HCT116 (cell line): ENCODE measurements around the gene PCLO. TPM values are rescaled to one million over a fixed set of nuclear protein-coding genes. Genes with fewer than 3 reads are reported as not detected.

Experiments
- ATAC-seq: fragments of 200-7000 bp; cut with Tn5 transposase; 2 replicates; pipeline ENCODE4 v1.9.1; 2020; ENCODE audit warnings: mild to moderate bottlenecking, moderate library complexity
- BruUV-seq: library from RNA; stranded (reverse); fragments of 400-500 nt; replicated peaks from 2 replicates; lab custom pipeline; 2021; lab: Mats Ljungman, UMichigan
- CTCF ChIA-PET: fragments of 300-600 bp; sonication (Branson Sonifier 250); formaldehyde crosslinking; loops from one replicate; lab custom pipeline; 2021; ENCODE audit warnings: antibody characterized with exemption; lab: Charles Lee
- POLR2A ChIA-PET: fragments of 300-600, 350-600 bp; sonication (Branson Sonifier 250); formaldehyde crosslinking; loops from one replicate; lab custom pipeline; 2021; ENCODE audit warnings: antibody characterized with exemption; lab: Charles Lee
- RAD21 ChIA-PET, 2 experiments: fragments of 300-600 bp; sonication (Branson Sonifier 250); formaldehyde crosslinking; loops; one replicate each; lab custom pipeline; 2023; ENCODE audit warnings: low total read pairs in 2 of 2; ENCODE audit not compliant: uncharacterized antibody in 2 of 2, unreplicated experiment in 2 of 2, low non-redundant PET in 1 of 2; lab: Charles Lee
- DNase-seq: peaks from one replicate; pipeline ENCODE4 v3.0.0-alpha.2; 2010; ENCODE audit warnings: low read depth, low spot score
- H2AFZ ChIP-seq: fragments of 200-600 bp; shearing (Covaris generic), sonication (generic); 2 replicates; pipeline ENCODE4 v1.6.1; 2017; ENCODE audit warnings: low read depth, mixed run types, mixed read lengths, antibody characterized with exemption, low read length; ENCODE audit not compliant: poor library complexity, severe bottlenecking
- H3K27ac ChIP-seq: 2 replicates; pipeline ENCODE4 v1.5.1; 2012; ENCODE audit warnings: low read depth, low read length
- H3K27me3 ChIP-seq: fragments of 200-600 bp; sonication (generic); 2 replicates; pipeline ENCODE4 v1.6.1; 2016; ENCODE audit warnings: mixed run types, low read length, mixed read lengths; ENCODE audit not compliant: insufficient read depth
- H3K36me3 ChIP-seq, 2 experiments: fragments of 200-500 bp in 1 of 2; fragments of 200-600 bp in 1 of 2; sonication (Bioruptor generic) in 1 of 2; sonication (generic) in 1 of 2; 2 replicates each; pipeline versions ENCODE4 v1.5.1 to v1.6.1; 2014 to 2016; ENCODE audit warnings: low read length in 2 of 2, inconsistent platforms in 1 of 2, mixed read lengths in 1 of 2, mixed run types in 1 of 2; ENCODE audit not compliant: insufficient read depth in 2 of 2, control insufficient read depth in 1 of 2
- H3K4me1 ChIP-seq, 2 experiments: fragments of 200-600 bp in 1 of 2; sonication (generic) in 1 of 2; 2 replicates each; pipeline versions ENCODE4 v1.5.1 to v1.6.1; 2012 to 2017; ENCODE audit warnings: low read length in 2 of 2, inconsistent platforms in 1 of 2, mild to moderate bottlenecking in 1 of 2, mixed read lengths in 1 of 2, mixed run types in 1 of 2, moderate library complexity in 1 of 2; ENCODE audit not compliant: insufficient read depth in 2 of 2, control insufficient read depth in 1 of 2
- H3K4me2 ChIP-seq: fragments of 200-600 bp; sonication (generic); 2 replicates; pipeline ENCODE4 v1.6.1; 2017; ENCODE audit warnings: mixed run types, low read length, mixed read lengths
- H3K4me3 ChIP-seq, 2 experiments: fragments of 200-600 bp in 1 of 2; sonication (generic) in 1 of 2; replicated peaks in 1 of 2; 2 replicates each; pipeline ENCODE4 v1.5.1; 2011 to 2016; ENCODE audit warnings: low read length in 2 of 2, control low read depth in 1 of 2, low read depth in 1 of 2, mild to moderate bottlenecking in 1 of 2, mixed read lengths in 1 of 2, mixed run types in 1 of 2
- H3K79me2 ChIP-seq: fragments of 200-600 bp; sonication (generic); 2 replicates; pipeline ENCODE4 v1.6.1; 2017; ENCODE audit warnings: mild to moderate bottlenecking, mixed run types, low read length, moderate library complexity, mixed read lengths; ENCODE audit not compliant: insufficient read depth
- H3K9ac ChIP-seq: fragments of 200-600 bp; sonication (generic); 2 replicates; pipeline ENCODE4 v1.6.1; 2016; ENCODE audit warnings: low read length, mixed read lengths
- H3K9me2 ChIP-seq: fragments of 200-600 bp; sonication (generic), shearing (Covaris generic); 2 replicates; pipeline ENCODE4 v1.6.1; 2017; ENCODE audit warnings: mixed run types, mild to moderate bottlenecking, moderate library complexity; ENCODE audit not compliant: insufficient read depth
- H3K9me3 ChIP-seq, 2 experiments: fragments of 200-500 bp in 1 of 2; fragments of 200-600 bp in 1 of 2; sonication (Bioruptor generic) in 1 of 2; sonication (generic) in 1 of 2; 2 replicates each; pipeline ENCODE4 v1.6.1; 2014 to 2017; ENCODE audit warnings: low read length in 2 of 2, mixed read lengths in 2 of 2, inconsistent platforms in 1 of 2, low read depth in 1 of 2, mild to moderate bottlenecking in 1 of 2, mixed run types in 1 of 2, moderate library complexity in 1 of 2; ENCODE audit not compliant: control insufficient read depth in 1 of 2, insufficient read depth in 1 of 2
- H4K20me1 ChIP-seq: fragments of 200-600 bp; sonication (generic), shearing (Covaris generic); 2 replicates; pipeline ENCODE4 v1.6.1; 2017; ENCODE audit warnings: mixed run types, mild to moderate bottlenecking, moderate library complexity; ENCODE audit not compliant: insufficient read depth
- CBX3 ChIP-seq: IDR thresholded peaks from 2 replicates; pipeline ENCODE4 v1.6.1; 2012; ENCODE audit warnings: low read depth
- EGR1 ChIP-seq: IDR thresholded peaks from 2 replicates; pipeline ENCODE4 v1.6.1; 2012; ENCODE audit warnings: low read depth
- ELF1 ChIP-seq: IDR thresholded peaks from 2 replicates; pipeline ENCODE4 v1.6.1; 2012; ENCODE audit warnings: low read depth, borderline replicate concordance
- EZH2 ChIP-seq: fragments of 200-600 bp; sonication (generic); IDR thresholded peaks from 2 replicates; pipeline ENCODE4 v1.6.1; 2017; ENCODE audit warnings: antibody characterized with exemption, mixed run types
- POLR2AphosphoS5 ChIP-seq: IDR thresholded peaks from 2 replicates; pipeline ENCODE4 v1.6.1; 2011; ENCODE audit warnings: mild to moderate bottlenecking, low read depth, low read length, moderate library complexity
- SIN3A ChIP-seq: IDR thresholded peaks from 2 replicates; pipeline ENCODE4 v1.6.1; 2012; ENCODE audit warnings: low read depth
- ZNF274 ChIP-seq: fragments of 200-500 bp; sonication (Bioruptor generic); IDR thresholded peaks from 2 replicates; pipeline ENCODE4 v1.6.1; 2014; ENCODE audit warnings: mild to moderate bottlenecking, low read depth, low read length, inconsistent platforms
- intact Hi-C: fragments of 100-400 bp; cut with micrococcal nuclease; formaldehyde crosslinking; loops from 2 replicates; pipeline ENCODE4 v1.10.0; 2022
- total RNA-seq: library from RNA; stranded (reverse); gene quantifications from one replicate; pipeline ENCODE4 v1.2.1, GENCODE V29; 2021; ENCODE audit not compliant: unreplicated experiment
- TF ChIP-seq, protein P1 (sequence below): IDR thresholded peaks from 2 replicates; pipeline ENCODE4 v1.6.1; 2012; ENCODE audit warnings: low read depth

PCLO gene
- total RNA-seq, 1 experiment from 2014 or later, result 2.4 TPM

DNA sequence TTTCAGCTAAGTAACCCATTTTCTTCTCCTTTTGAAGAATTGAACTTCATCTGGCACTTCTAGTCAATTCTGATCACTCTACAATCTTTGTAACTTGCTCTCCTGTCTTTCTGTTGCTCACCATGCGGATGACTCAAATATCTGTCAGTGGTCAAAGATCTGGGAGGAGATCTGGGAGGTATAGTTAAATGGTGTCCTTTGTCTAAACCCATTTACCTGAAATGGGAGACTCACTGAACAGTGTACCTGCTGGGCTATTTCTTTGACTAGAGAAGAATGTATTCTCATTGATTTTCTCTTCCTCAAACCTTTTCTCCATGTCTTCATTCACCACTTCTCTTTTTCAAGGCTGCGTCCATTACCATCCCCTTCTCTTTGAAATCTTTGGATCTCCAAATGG is 42.0 kb upstream of the PCLO start:
- H4K20me1 ChIP-seq, result no peaks in the 10 kb centered on the region
- H3K79me2 ChIP-seq, result no peaks in the 10 kb centered on the region
- no peak overlapping the region for H3K27ac ChIP-seq
- no peak for ATAC-seq
- no peaks in the 10 kb centered on the region for H3K9me2 ChIP-seq
- H3K27me3 ChIP-seq, result no peaks in the 10 kb centered on the region
- H3K4me2 ChIP-seq, result no peak overlapping the region
- CTCF ChIA-PET, result no interaction called here
- no peak overlapping the region for H3K9ac ChIP-seq
- DNase-seq, result no peak
- H3K4me1 ChIP-seq, result no peaks in the 10 kb centered on the region
- H3K36me3 ChIP-seq, result no peaks in the 10 kb centered on the region
- no peak overlapping the region for H2AFZ ChIP-seq
- intact Hi-C loops, result no loop called here
- RAD21 ChIA-PET, result no interaction called here
- TF ChIP-seq EGR1, result no peak
- H3K4me3 ChIP-seq, result no peak overlapping the region
- BruUV-seq, result no TSS peak
- no peaks in the 10 kb centered on the region for H3K9me3 ChIP-seq
- POLR2A ChIA-PET, result no interaction called here

DNA sequence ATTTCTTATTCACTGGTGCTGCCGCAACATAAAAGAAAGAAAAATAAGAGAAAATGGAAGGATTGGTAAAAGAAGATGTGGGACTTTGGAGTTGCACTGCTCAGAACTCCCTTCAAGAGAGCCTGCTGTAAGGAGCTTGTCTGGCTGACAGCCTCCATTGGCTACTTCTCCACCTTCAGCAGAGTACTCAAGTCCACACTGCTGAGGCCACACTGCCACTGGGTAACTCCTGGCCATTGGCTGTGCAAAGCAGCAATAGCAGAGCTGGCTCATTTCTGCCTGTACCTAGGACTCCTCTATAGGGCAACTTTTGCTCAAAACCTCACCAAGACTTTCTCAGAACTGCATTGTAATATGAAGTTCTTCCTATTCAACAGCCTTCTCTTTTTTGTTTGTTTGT is 38.7 kb upstream of the PCLO start:
- no peaks in the 10 kb centered on the region for H3K27me3 ChIP-seq
- H3K4me1 ChIP-seq, result no peaks in the 10 kb centered on the region
- H3K9me2 ChIP-seq, result no peaks in the 10 kb centered on the region
- BruUV-seq, result no TSS peak
- no peaks in the 10 kb centered on the region for H4K20me1 ChIP-seq
- no peak overlapping the region for H3K4me2 ChIP-seq
- ATAC-seq (no peak), DNase-seq (no peak)
- H3K9me3 ChIP-seq, result no peaks in the 10 kb centered on the region
- CTCF ChIA-PET, result no interaction called here
- no peak overlapping the region for H3K4me3 ChIP-seq
- no peaks in the 10 kb centered on the region for H3K79me2 ChIP-seq
- H2AFZ ChIP-seq, result no peak overlapping the region
- intact Hi-C loops, result no loop called here
- TF ChIP-seq, protein P1, sequence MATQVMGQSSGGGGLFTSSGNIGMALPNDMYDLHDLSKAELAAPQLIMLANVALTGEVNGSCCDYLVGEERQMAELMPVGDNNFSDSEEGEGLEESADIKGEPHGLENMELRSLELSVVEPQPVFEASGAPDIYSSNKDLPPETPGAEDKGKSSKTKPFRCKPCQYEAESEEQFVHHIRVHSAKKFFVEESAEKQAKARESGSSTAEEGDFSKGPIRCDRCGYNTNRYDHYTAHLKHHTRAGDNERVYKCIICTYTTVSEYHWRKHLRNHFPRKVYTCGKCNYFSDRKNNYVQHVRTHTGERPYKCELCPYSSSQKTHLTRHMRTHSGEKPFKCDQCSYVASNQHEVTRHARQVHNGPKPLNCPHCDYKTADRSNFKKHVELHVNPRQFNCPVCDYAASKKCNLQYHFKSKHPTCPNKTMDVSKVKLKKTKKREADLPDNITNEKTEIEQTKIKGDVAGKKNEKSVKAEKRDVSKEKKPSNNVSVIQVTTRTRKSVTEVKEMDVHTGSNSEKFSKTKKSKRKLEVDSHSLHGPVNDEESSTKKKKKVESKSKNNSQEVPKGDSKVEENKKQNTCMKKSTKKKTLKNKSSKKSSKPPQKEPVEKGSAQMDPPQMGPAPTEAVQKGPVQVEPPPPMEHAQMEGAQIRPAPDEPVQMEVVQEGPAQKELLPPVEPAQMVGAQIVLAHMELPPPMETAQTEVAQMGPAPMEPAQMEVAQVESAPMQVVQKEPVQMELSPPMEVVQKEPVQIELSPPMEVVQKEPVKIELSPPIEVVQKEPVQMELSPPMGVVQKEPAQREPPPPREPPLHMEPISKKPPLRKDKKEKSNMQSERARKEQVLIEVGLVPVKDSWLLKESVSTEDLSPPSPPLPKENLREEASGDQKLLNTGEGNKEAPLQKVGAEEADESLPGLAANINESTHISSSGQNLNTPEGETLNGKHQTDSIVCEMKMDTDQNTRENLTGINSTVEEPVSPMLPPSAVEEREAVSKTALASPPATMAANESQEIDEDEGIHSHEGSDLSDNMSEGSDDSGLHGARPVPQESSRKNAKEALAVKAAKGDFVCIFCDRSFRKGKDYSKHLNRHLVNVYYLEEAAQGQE, result no peak
- no peak for TF ChIP-seq CBX3
- TF ChIP-seq POLR2AphosphoS5, result no peak
- no peak for TF ChIP-seq SIN3A
- TF ChIP-seq EZH2, result no peak
- TF ChIP-seq ZNF274, result no peak
- no peak for TF ChIP-seq ELF1
- RAD21 ChIA-PET, result no interaction called here
- POLR2A ChIA-PET, result no interaction called here
- H3K27ac ChIP-seq, result no peak overlapping the region
- no peak overlapping the region for H3K9ac ChIP-seq
- H3K36me3 ChIP-seq, result no peaks in the 10 kb centered on the region
